Measurements from ENCODE around the gene CEP85. TPM values are rescaled to one million over a fixed set of nuclear protein-coding genes. Genes with fewer than 3 reads are reported as not detected.

CEP85 gene
- total and polyA plus RNA-seq, 9 of the 15 experiments (the other 6 are each of a cell fraction or from before 2014, with no cell fraction given), result 42.1 to 140 (median 92.6) TPM

GRCh38 chr1:26233903-26234643 is at the start of gene CEP85 (continued):
- TF ChIP-seq EZH2 (IDR thresholded peaks at IDR 0.05; ENCODE audit: borderline replicate concordance, low read depth, low read length), result no peak
- peak; percentile 61; the same call in 1 of the 2 replicates for TF ChIP-seq ZBTB17 (CRISPR knock-in tag; IDR thresholded peaks at IDR 0.05)
- TF ChIP-seq ZC3H11A (IDR thresholded peaks at IDR 0.05; ENCODE audit: low read depth, low read length), result no peak
- TF ChIP-seq MYNN (IDR thresholded peaks at IDR 0.05), result 0 out of 2 replicates have a peak, but pooled peaks have one; percentile 1
- no peak for TF ChIP-seq MYNN (CRISPR knock-in tag; IDR thresholded peaks at IDR 0.05)
- TF ChIP-seq MBD2 (IDR thresholded peaks at IDR 0.05; ENCODE audit: borderline replicate concordance, low read depth), result peak; percentile 93
- TF ChIP-seq MGA (IDR thresholded peaks at IDR 0.05), result peak; percentile 73
- no peak for TF ChIP-seq ZNF766 (CRISPR knock-in tag; conservative IDR thresholded peaks at IDR 0.05)
- TF ChIP-seq E2F1 (CRISPR knock-in tag; IDR thresholded peaks at IDR 0.05), result peak; percentile 75; the same call in 1 of the 2 replicates
- TF ChIP-seq CEBPG (CRISPR knock-in tag; IDR thresholded peaks at IDR 0.05), result 0 out of 2 replicates have a peak, but pooled peaks have one; percentile 21
- no peak for TF ChIP-seq CEBPG (tag; conservative IDR thresholded peaks at IDR 0.05 in 1 of 2, IDR thresholded peaks at IDR 0.05 in 1 of 2)
- no peak for TF ChIP-seq PCBP2 (IDR thresholded peaks at IDR 0.05; ENCODE audit: low read depth, low read length, poor library complexity, severe bottlenecking)
- TF ChIP-seq POLR2A (conservative IDR thresholded peaks at IDR 0.05), result peak; percentile 99
- TF ChIP-seq KAT8 (IDR thresholded peaks at IDR 0.05; ENCODE audit: low read depth), result no peak
- TF ChIP-seq CBX3 (IDR thresholded peaks at IDR 0.05; ENCODE audit: borderline replicate concordance in 1 of 2, low read length in 2 of 2), result peak in 1 of 2 experiments; percentile 39; a peak in 1 of 3 replicates
- TF ChIP-seq HDGF (IDR thresholded peaks at IDR 0.05), result 0 out of 2 replicates have a peak, but pooled peaks have one; percentile 44

Data from K562 (cell line).